Activated naive CD4-positive, alpha-beta T cell treated with anti-CD3 and anti-CD28 coated beads for 36 hours (primary cell): ENCODE results near the gene CREM. TPM values are rescaled to one million over a fixed set of nuclear protein-coding genes. Genes with fewer than 3 reads are reported as not detected.

ENCODE experiments used
- CTCF ChIA-PET: fragments of 350-600 bp; sonication (Branson Sonifier 250); formaldehyde crosslinking; loops from one replicate; lab custom pipeline; 2021; ENCODE audit warnings: antibody characterized with exemption; lab: Charles Lee
- DNase-seq: peaks from one replicate; pipeline ENCODE4 v3.0.0-alpha.2; 2020
- H3K27ac Mint-ChIP-seq: one replicate; pipeline ENCODE4 v1.8.0; 2021; ENCODE audit warnings: mild to moderate bottlenecking, mixed read lengths
- H3K27me3 Mint-ChIP-seq: one replicate; pipeline ENCODE4 v1.8.0; 2021; ENCODE audit warnings: low read depth, mixed read lengths
- H3K36me3 Mint-ChIP-seq: one replicate; pipeline ENCODE4 v1.8.0; 2021; ENCODE audit warnings: low read depth, mixed read lengths
- H3K4me1 Mint-ChIP-seq: one replicate; pipeline ENCODE4 v1.8.0; 2021; ENCODE audit warnings: low read depth, mixed read lengths
- H3K4me3 Mint-ChIP-seq: one replicate; pipeline ENCODE4 v1.8.0; 2021; ENCODE audit warnings: mild to moderate bottlenecking, moderate library complexity, mixed read lengths
- H3K9me3 Mint-ChIP-seq: one replicate; pipeline ENCODE4 v1.8.0; 2021; ENCODE audit warnings: mixed read lengths
- intact Hi-C: fragments of 100-400 bp; cut with micrococcal nuclease; formaldehyde crosslinking; loops from one replicate; pipeline ENCODE4 v1.15.1; 2023
- microRNA-seq: library from miRNA; unstranded; fragments of <30 nt; microRNA quantifications from one replicate; pipeline ENCODE4 v1.2.0, GENCODE V29; 2022; ENCODE audit warnings: borderline microRNAs expressed, borderline replicate concordance
- total RNA-seq, 2 experiments: library from RNA; stranded (reverse); gene quantifications; one replicate each; pipeline ENCODE4 v1.2.3, GENCODE V29; 2021

The CREM gene
- total RNA-seq, 2 experiments from 2014 or later: 107 to 111 TPM

DNA sequence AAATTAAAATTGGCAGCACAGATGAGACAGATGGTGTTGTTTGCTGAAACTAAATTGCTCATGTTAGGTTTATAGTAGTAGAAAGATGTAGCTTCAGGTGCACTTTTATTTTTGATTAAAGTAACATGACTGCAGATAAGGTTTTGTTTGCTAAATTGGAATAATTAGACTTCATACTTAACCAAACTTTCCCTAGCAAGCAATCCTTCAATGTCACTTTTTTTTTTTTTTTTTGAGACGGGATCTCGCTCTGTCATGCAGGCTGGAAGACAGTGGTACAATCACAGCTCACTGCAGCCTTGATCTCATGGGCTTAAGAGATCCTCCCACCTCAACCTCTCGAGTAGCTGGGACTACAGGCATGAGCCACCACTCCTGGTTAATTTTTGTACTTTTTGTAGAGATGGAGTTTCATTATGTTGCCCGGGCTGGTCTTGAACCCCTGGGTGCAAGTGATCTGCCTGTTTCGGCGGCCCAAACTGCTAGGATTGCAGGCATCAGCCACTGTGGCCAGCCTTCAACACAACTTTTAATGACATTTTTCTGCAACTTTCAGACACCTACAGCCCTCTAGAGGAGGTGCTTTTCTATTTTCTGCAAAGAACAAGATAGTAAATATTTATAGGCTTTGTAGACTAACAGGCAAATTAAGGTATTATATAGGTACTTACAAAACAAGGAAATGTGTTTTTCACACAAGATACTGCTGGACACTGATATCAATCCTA, 124.9 kb downstream of the CREM start:
- no peak for DNase-seq
- Mint-ChIP-seq H3K27me3 (no peaks in the 10 kb centered on the region), H3K4me1 (no peaks in the 10 kb centered on the region), H3K4me3 (no peak overlapping the region), H3K36me3 (no peaks in the 10 kb centered on the region), H3K27ac (no peak overlapping the region), H3K9me3 (peaks cover 4% of the 10 kb centered on the region)
- intact Hi-C loops: no loop called here
- CTCF ChIA-PET: interaction anchor here (0.6 to 0.7 kb wide), 2 partner anchors 56 to 102 kb away, joined by 3 read pairs; no protein-coding TSS in a partner anchor

DNA sequence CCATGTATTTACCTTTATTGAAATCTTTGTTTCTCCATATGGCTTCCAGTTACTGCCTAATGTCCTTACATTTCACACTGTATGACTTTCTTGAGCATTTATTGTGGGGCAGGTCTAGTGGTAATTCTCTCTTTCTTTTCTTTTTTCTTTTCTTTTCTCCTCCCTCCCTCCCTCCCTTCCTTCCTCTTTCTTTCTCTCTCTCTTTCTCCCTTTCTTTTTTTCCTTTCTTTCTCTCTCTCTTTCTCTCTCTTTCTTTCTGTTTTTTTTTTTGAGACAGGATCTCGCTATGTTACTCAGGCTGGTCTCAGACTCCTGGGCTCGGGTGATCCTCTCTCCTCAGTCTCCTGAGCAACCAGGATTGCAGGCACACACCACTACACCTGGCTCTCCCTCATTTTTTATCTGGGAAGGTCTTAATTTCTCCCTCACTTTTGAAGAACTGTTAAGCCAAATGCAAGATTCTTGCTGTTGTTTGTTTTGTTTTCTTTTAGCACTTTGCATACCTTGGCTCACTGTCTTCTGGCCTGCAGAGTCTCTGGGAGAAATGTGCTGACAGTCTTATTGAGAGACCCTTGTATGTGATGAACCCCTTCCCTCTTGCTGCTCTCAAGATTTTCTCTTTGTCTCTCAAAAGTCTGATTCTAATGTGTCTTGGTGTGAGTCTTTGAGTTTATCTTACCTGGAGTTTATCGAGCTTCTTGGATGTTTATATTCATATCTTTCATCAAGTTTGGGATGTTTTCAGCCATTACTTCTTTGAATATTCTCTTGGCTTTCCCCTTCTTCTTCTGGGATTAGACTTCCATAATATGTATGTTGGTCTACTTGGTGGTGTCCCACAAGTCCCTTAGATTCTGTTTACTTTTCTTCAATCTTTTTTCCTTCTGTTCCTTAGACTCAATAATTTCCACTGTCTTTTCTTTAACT, 130.7 kb downstream of the CREM start:
- H3K9me3 Mint-ChIP-seq: peaks cover 15% of the 10 kb centered on the region
- no peak for DNase-seq
- no peak overlapping the region for H3K27ac Mint-ChIP-seq
- intact Hi-C loops: no loop called here
- H3K4me3 Mint-ChIP-seq: no peak overlapping the region
- peaks cover 3% of the 10 kb centered on the region for H3K4me1 Mint-ChIP-seq
- CTCF ChIA-PET: no interaction called here
- peaks cover 2% of the 10 kb centered on the region for H3K36me3 Mint-ChIP-seq
- peaks cover 2% of the 10 kb centered on the region for H3K27me3 Mint-ChIP-seq

DNA sequence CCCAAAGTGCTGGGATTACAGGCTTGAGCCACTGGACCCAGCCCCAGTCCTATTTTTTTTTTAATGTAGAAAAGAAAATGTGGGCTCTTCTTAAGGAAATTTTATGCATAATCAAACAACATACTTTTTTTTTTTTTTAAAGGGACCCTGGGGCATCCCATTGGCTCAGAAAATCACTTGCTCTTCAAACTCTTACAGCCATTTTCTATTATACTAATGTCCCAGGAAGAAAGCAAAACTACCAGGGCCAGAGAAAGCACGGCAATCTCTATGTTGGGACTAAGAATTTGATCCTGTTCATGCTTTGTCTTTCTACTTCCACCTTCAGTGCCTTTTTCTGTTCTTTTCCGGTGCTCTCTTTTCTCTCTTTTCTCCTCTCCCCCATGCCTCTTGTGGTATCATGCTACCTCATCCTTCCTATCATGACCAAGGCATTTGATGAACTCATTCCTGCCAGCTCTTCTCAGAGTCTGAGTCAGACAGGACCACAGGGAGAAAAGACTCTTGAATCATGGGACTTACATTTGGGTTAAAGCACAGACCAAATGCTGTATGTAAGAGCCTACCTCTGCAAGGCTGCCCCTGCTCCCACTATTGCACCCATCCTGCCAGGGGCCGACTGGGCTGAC, 133.2 kb downstream of the CREM start:
- Mint-ChIP-seq H3K36me3 (peaks cover 2% of the 10 kb centered on the region), H3K9me3 (peaks cover 15% of the 10 kb centered on the region), H3K4me3 (no peak overlapping the region), H3K4me1 (peaks cover 3% of the 10 kb centered on the region), H3K27me3 (peaks cover 2% of the 10 kb centered on the region), H3K27ac (no peak overlapping the region)
- intact Hi-C loops: no loop called here
- DNase-seq: peak; percentile 12
- CTCF ChIA-PET: no interaction called here

DNA sequence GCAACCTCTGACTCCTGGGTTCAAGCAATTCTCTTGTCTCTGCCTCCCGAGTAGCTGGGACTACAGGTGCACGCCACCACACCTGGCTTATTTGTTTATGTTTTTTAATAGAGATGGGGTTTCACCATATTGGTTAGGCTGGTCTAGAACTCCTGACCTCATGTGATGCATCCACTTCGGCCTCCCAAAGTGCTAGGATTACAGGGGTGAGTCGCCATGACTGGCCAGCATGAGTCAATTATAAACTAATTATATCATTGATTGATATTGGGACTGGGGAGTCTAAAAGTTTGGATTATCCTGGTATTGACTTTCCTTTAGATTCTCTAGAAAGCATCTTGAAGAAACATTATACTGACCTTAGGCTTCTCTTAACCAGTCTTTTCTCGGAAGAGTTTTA, 135.8 kb downstream of the CREM start:
- H3K27ac Mint-ChIP-seq: no peak overlapping the region
- no peak for DNase-seq
- no peak overlapping the region for H3K4me3 Mint-ChIP-seq
- CTCF ChIA-PET: no interaction called here
- intact Hi-C loops: no loop called here
- H3K27me3 Mint-ChIP-seq: peaks cover 2% of the 10 kb centered on the region
- H3K9me3 Mint-ChIP-seq: peaks cover 8% of the 10 kb centered on the region
- H3K4me1 Mint-ChIP-seq: peaks cover 3% of the 10 kb centered on the region
- H3K36me3 Mint-ChIP-seq: peaks cover 2% of the 10 kb centered on the region

Small RNAs within 50 kb of the gene (microRNA-seq; reads per million reads assigned to microRNA genes)
- gene MIR3611: 11.0 reads per million, percentile 24 among the genes with 10 or more reads in this experiment

Other genes with a start within 250 kb of the CREM start
- 10 to 100 TPM; 35.3 to 36.9 TPM for gene CUL2, start 36.5 kb upstream of the CREM start, total RNA-seq
- gene CCNY, start 209.7 kb downstream of the CREM start, total RNA-seq: 10 to 100 TPM; 31.2 to 32.1 TPM